Measurements from ENCODE around the gene CDH10.

CDH10 gene

DNA sequence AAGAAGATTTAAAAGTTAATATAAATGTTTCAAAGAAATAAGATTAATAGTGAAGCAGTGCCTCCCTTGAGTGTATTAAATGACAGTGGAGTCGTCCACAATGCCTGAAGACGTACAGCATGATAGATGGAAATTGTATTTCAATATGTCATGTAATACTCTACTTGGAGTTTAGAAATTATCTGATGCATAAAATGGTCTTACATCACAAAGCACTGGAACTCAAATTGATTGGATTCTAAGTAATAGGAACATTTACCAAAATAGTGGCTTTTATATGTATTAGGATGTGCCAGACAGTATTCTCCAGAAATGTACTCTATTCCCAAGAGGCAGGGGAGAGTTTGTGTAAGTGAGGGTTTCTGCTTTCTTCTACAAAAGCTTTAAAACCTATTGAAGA is 49.4 kb downstream of the CDH10 start:
- DNase-seq, result no peak

DNA sequence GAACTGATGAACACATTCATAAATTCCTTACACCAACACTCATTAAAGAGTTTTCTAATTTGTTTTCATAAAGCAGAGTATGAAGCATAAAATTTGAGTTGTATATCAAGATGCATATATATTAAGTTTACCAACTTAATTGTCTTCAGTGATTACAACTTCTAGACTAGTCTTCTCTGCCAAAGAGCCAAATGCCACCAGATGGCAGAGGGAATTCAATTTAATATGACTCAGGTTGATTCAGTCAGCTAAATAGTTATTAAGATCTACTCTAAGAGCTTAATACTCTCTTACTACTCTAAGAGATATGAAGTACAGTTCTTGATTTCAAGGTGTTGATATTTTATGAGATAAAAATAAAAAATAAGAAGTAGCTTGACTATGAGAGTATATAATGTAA is 53.4 kb downstream of the CDH10 start:
- no peak for DNase-seq

GRCh38 chr5:24589566-24589965 is 55.2 kb downstream of the CDH10 start:
- no peak for DNase-seq

DNA sequence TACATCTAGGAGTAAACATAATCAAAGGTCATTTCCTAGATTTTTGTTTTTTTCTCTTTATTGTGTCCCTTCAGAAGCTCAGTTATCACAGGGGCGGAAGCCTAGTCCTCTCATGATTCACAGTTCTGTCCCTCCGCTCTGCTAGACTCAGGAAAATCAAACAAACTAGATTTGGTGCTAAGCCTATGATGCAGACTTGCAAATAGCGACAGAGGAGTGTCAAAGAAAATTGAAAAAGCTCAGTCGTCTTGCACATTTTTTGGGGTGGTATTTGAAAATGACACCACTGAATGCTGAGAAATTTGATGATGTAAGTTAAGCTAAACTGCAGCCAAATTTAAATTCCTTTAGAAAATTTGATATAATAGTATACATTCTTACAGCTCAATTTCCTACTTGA is 59.0 kb downstream of the CDH10 start:
- no peak for DNase-seq

- no peak for DNase-seq
Observed at GRCh38 chr5:24571302-24571701, 73.5 kb downstream of the CDH10 start.

DNA sequence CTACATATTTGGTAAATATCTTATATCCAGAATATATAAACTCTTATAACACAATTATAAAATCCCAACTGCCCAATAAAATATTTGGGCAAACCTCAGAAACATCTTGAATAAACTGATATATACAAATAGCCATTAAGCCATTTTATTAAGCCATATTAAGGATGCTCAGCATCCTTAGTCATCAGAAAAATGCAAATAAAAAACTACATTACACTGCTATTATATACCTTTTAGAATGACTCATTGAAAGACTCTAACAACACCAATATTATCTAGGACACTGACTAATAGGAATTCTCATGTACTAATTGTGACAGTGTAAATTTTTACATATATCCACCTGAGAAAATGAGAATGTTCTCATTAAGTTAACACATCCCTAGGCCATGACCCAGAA is 77.8 kb downstream of the CDH10 start:
- DNase-seq, result no peak

GRCh38 chr5:24555229-24555628 is 89.5 kb downstream of the CDH10 start:
- DNase-seq, result no peak

DNA sequence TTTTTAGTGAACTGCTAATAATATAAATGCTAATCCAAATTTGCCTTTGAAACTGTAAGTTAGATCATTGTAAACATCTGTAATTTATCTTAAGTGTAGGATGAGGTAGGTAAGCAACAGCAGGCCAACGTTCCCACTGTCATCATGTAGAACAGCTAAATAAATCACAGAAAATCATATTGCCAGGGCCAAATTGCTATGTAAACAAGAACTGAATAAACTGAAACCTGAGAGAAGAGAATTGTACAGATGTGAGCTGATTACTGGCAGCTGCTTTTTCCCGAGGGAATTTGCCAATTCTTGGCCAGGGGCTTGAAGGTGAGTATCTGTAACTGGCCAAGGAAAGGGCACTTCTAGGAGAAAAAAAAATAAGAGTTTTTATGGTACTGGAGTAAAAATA is 97.6 kb downstream of the CDH10 start:
- no peak for DNase-seq

DNA sequence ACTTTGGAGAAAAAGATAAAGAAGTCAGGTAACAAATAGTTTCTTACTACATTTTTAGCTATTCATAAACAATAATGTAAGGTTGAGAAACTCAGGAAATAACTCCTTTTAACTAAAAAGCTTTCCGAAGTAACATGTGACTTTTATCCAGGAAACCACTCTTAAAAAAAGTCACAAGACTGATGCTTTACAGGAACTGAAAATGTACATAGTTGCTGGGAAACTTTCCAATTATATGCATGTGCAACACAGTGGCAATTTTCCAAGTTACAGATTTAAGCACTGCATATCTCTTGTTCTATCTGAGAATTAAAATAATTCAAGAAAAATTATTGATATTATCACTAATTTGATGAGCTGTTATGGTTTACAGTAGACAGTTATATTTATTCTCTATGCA is 105.2 kb downstream of the CDH10 start:
- DNase-seq, result no peak

DNA sequence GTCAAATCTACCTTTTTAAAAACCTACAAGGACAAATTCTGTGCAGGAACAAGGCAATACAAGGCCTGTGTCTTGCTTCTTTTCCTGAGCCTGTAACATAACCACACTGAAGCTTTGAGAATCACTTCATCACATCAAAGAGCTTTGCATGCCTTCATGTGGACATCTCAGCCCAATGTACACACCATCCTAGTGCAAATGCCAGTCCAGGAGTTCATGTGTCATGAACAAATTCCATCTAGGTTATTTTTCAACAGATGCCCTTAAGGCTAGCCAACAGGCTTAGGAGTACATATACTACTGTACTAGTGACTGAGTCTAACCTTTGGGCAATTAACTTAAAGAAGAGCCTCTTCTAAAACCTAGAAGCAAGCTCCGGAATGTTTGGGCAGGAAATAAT is 106.4 kb downstream of the CDH10 start:
- DNase-seq, result no peak

GRCh38 chr5:24535646-24536045 is 109.1 kb downstream of the CDH10 start:
- DNase-seq, result no peak

- DNase-seq, result no peak
Observed at GRCh38 chr5:24530906-24531305, 113.9 kb downstream of the CDH10 start.

DNA sequence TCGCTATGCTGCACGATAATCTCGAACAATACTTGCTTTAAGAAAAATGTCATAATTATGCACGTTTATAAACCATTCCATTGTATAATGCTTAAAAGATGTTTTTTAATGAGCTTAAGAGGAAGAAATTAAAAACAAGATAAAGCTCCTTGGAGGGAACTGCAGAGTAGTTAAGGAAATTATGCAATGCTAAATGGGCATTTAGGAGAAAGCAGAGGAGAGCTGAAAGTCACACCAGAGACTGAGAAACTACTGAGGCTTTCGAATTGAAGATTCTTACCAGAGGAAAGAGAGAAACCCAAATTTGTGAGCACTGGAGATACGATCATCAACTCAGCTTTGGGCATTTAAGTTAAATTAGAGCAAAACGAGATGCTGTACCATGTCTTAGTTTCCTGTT is 119.4 kb downstream of the CDH10 start:
- DNase-seq, result no peak

GRCh38 chr5:24512423-24512822 is 132.4 kb downstream of the CDH10 start:
- no peak for DNase-seq

- DNase-seq, result no peak
Observed at GRCh38 chr5:24510523-24510988, 134.2 kb downstream of the CDH10 start.

GRCh38 chr5:24509943-24510342 is 134.8 kb downstream of the CDH10 start:
- DNase-seq, result no peak

GRCh38 chr5:24505258-24505657 is 139.5 kb downstream of the CDH10 start:
- DNase-seq, result no peak

- no peak for DNase-seq
Observed at GRCh38 chr5:24497591-24498157, 147.1 kb downstream of the CDH10 start.

DNA sequence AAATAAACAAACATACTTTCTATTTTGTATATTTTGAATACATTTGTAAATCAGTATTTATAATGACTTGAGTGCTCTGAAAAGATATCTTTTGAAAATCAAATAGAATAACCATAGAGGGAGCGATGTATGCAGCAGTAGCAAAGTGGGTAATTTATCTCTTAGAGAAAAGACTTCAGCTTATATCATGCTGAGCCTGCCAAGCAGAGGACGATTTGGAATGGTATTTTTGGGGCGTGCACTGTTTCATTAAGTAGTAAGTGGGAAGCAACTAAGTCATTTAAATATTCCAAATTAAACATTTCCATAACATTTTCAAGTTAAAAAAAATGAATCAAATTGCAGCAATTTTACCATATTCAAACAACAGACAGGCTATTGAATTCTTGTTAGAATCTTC is 147.6 kb downstream of the CDH10 start:
- no peak for DNase-seq

- DNase-seq, result no peak
Observed at GRCh38 chr5:24496268-24496667, 148.5 kb downstream of the CDH10 start.

DNA sequence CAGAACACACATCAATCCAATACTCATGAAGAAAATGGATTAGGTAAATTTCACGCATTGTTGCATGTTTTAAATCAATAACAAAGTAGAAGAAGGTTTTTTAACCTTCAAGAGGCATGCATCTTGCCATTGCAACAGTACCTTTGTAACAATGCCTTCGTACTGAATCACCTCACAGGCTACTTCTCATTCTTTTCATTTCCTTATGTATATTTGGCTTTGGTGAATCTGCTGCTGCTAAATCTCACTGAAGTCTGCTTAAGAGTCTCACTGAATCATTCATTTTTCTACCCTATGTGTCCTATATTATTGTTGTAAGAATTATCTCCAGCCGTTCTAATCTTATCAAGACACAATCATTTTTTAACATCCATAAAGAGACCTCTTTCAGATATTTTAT is 152.5 kb downstream of the CDH10 start:
- no peak for DNase-seq

DNA sequence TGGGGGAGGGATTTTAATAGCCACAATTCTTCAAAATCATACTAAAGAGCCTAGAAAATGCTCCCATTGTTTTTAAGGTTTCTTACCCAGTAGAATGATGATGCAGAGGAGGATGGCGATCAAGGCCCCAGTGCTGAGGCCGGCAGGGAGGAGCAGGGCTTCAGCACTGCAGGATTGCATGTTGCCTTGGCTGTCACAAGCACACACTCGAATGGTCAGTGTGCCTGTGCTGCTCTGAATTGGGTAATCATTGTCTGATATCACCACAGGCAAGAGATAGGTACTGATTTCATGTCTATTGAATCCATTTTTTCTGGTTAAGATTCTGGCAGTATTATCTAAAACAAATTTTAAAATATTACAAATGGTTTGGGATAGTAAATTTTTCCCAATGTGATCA is 153.3 kb downstream of the CDH10 start:
- DNase-seq, result no peak

DNA sequence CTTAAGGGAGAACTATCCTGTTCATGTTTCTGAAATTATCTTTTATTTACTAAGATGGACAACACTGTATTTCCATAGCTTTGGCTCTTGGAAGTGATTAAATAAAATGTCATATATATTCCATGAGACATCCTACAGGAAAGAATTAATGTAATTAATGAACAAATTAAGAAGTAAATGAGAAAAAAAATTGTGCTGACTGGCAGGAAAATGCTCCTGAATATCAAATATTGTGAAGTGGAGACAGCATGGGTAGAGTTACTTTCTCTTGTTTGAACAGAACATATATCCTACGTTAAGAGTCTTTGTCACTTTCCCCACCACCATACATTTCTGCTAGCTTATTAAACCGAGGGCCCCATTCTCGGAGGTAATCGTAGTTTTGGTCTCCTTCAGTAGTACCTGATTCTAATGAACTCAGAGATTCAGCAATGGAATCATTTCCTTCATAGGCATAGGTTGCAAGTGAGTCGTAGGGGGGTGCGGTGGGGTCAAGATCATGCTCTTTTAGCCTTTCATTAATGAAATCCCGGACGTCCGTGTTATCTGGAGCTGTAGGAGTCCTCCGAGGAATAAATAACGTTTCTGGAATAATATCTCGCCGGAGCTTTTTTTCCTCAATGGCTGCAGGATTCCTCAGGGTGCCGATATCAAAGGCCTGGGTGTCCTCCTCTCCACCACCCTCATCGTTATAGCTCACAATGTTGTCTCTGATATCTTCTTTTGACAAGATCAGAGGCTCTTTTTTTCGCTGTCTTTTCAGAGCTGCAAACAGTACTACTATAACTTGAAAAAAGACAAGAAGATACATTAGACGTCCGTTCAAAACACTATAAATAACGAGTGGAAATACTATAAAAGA is 157.2 kb downstream of the CDH10 start:
- DNase-seq, result no peak

DNA sequence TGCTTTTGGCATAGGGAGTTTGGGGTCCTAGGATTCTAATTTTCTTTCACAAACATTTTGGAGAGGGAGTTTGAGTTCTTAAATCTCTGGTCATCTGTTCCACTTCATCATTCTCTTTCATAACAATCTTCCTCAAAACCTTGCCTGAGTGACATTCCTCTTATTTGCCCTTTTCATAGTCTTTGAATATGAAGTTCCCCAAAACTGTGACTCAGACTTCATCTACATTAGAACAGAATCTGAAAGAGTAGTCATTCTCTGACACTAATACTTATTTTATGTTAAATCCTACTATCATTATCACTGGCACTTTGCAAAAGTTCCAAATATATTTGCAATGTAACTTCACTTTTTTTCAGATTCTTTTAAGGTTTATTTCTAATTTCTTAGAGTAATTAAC is 163.8 kb downstream of the CDH10 start:
- DNase-seq, result no peak

GRCh38 chr5:24477958-24478357 is 166.8 kb downstream of the CDH10 start:
- no peak for DNase-seq

Measured in NCI-H2107 (cell line).